SU-DHL-6 (cell line): ENCODE data around the gene URB2.

Source experiments
- CTCF ChIP-seq: fragments of 200-600 bp; sonication (generic); IDR thresholded peaks from one replicate; pipeline ENCODE4 v1.5.1; 2017; ENCODE audit warnings: antibody characterized with exemption, mild to moderate bottlenecking, low read length, moderate library complexity; ENCODE audit not compliant: insufficient read depth, poor library complexity, severe bottlenecking
- EZH2phosphoT487 ChIP-seq: fragments of 200-600 bp; sonication (generic), shearing (Covaris generic); conservative IDR thresholded peaks from 2 replicates; pipeline ENCODE4 v1.6.1; 2018; ENCODE audit warnings: mild to moderate bottlenecking, antibody characterized with exemption, low read length, moderate library complexity, mixed read lengths

GRCh38 chr1:229596925-229597699 is 28.9 kb upstream of the URB2 start:
- TF ChIP-seq CTCF, result no peak
- no peak for TF ChIP-seq EZH2phosphoT487
